ENCODE measurements around the gene TIMM22.
"Not testable (repeated sequence)": the region's sequence is repeated elsewhere in the genome, so short reads cannot be mapped to it uniquely, and the experiment has no call there.

The TIMM22 gene

DNA sequence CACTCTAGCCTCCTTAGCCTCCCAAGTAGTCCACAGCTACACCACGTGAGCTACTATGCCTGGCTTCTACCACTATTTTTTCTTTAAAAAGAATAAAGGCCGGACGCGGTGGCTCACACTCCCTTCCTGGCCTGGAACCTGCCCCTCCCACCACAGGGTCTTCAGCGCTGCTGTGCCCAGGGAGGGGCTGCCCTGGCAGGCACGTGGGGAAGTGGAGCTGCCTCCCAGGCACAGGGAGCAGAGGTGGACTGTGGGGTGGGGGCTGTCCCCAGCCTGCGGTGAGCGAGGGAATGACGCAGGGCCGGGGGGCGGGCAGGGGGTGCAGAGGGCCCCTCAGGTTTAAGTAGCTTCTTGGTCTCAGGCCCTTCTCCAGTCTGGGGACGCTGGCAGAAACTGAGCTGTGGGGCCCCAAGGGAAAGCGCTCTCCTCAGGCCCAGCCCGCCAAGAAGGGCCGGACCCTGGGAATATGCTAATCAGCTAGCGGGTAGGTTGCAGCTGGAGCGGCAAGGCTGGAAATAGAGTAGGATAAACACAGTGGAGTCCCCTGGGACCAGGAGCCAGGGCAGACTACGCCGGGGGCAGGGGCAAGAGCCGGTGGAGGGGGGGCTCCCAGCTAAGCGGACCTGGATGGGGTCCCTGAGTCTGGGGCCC, 46.8 kb downstream of the TIMM22 start:
- no peak for DNase-seq

DNA sequence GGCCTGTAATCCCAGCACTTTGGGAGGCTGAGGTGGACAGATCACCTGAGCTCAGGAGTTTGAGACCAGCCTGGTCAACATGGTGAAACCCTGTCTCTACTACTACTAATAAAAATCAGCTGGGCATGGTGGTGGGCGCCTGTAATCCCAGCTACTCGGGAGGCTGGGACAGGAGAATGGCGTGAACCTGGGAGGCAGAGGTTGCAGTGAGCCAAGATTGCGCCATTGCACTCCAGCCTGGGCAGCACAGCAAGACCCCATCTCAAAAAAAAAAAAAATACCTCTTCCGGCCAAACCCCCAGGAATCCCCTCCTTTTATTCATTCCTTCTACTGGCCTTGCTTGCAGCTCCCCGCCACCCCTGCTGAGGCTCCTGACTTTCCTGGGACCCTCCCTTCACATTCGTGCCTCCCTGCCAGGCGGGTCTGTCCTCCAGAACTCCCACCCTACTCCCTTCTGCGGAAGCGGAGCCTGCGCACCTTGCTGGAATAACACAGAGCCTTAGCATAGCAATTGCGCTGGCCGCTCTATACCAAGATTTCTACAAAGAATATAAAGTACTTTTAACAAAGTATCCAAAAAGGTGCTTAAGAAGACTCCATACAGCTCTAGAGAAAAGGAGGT, 47.6 kb downstream of the TIMM22 start:
- not testable (repeated sequence) for DNase-seq

DNA sequence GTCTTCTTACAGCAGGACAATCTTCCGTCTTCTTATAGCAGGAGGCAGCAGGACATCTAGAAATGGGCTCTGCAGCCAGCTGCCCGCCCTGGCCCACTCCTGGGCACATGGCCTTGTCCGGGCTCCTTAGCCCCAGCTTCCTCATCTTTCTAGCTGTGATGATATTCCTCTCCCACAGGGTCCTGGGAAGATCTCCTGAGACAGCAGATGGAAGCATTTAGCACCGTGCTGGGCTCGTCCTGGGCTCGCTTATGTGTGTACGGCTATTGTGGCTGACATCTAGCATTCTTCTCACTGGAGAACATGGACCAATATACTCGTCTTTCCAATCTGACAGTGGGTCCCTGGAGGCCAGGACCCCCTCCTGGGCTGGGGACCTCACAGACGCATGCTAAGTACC, 48.5 kb downstream of the TIMM22 start:
- no peak for DNase-seq

DNA sequence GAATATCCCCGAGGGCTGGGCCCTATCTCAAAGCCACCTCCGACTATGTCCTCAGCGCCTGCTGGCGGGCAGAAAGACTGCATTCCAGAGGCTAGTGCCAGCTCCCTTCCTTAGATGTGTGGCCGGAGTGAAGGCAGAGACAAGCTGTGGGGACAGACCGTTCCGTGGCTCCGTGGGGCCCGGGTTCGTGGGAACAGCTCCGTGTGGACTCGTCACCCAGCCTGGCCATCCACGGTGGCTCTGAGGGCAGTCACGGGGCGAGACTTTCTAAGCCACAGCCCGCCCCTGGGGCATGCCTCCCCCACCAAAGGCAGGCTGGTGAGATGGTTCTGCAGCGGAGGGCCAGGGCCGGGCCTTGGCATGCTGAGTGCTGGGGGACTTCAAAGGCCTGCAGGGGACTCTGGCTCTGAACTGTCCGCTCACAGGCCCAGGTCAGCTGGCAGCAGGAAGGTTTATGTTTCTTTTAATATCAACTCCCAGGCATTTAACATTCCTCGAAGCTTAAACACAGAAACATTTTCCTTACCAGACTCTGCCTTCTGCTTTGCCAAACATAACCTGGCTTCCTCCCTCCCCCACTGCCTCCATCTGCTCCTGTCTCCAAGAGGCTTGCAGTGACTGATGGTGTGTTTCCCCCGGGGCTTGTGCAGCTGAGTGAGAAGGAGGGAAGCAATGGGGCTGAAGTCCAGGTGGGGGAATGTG, 50.4 kb downstream of the TIMM22 start:
- no peak for DNase-seq

GRCh38 chr17:1047879-1048470, 51.0 kb downstream of the TIMM22 start:
- DNase-seq: no peak

GRCh38 chr17:1048516-1049115, 51.7 kb downstream of the TIMM22 start:
- not testable (repeated sequence) for DNase-seq

DNA sequence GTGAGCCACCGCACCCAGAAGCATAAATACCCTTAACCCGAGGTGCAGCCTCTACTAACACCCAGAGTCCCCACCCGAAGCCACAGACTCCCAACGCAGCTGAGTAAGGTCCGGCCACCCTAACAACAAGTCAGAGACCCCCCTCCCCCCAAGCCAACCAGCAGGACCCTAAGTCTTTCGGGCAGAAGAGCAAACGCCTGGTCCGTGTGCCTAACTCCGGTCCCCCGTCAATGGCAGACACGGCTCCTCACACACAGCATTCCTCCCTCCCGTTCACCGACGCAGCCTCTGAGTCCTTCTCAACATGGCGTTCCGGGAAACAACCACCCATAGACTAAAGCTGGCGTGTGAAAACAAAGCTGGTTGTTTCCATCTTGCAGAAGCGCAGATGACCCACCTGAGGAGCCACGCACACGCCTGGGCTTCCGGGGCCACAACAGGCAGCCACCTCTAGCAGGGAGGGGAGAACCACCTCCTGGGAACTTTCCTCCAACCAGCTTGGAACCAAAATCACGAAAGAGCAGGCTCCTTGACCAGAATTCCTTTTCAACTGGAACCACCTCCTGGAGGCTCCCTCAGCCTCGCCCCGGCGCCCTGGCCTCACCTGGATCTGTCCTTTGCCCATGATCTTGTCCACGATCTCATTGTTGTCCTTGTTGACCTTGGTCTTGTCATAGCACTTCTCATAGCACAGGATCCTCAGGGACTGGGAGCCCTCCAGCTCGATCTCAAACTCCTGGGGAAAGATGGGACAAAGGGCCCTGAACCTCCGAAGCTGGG, 52.7 kb downstream of the TIMM22 start:
- no peak for DNase-seq

- DNase-seq: no peak
Measured at GRCh38 chr17:1050246-1050995, 53.5 kb downstream of the TIMM22 start.

DNA sequence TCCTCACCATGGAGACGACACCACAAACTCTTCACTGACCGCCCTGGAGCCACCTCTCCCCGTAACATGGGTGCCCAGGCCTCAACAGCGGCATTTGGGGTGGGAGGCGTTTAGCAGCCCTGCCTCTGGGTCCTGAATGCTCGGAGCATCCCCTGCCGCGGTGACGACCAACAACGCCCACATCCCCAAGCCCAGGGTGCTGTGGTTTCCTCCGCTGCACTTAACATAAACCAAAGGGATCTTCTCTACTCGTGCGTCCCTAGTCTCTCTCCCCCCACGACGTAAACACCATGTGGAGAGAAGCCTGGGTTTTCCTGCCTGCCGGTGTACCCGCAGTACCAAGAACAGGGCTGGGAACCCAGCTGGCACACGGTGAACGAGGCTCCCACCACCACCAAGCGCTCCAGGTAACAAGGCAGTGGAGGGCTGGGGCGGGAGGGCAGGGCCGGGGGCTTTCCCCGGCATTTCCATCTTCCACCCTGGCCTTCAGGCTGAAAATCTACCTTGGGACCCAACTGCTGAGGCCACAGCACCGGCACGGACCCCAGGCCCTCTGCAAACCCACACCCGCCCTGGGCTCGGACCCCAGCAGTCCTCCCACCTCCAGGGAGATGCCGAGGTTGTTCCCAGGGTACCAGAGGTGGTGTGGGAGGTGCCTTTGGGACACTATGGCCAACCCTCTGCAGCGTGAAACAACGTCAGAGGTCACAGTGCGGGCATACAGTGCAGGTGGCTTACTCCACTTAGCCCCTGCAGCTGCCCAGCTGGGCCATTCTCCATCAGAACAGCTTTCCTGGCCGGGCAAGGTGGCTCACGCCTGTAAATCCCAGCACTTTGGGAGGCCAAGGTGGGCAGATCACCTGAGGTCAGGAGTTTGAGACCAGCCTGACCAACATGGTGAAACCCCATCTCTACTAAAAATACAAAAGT, 54.3 kb downstream of the TIMM22 start:
- no peak for DNase-seq

All from NCI-H1105 (cell line).